Urinary bladder (tissue), 4 donors: ENCODE data around the gene PPP2R2D. TPM values are rescaled to one million over a fixed set of nuclear protein-coding genes. Genes with fewer than 3 reads are reported as not detected.

ENCODE experiments used
- DNase-seq: peaks from one replicate; pipeline ENCODE4 v3.0.0-alpha.2; 2015; ENCODE audit errors: extremely low spot score
- H3K27ac ChIP-seq: one replicate; pipeline ENCODE4 v1.5.1; 2013; ENCODE audit warnings: low read depth, mild to moderate bottlenecking, moderate library complexity
- H3K36me3 ChIP-seq: one replicate; pipeline ENCODE4 v1.6.1; 2013; ENCODE audit warnings: mild to moderate bottlenecking, moderate library complexity; ENCODE audit not compliant: insufficient read depth
- H3K4me1 ChIP-seq: one replicate; pipeline ENCODE4 v1.6.1; 2013; ENCODE audit warnings: mild to moderate bottlenecking, moderate library complexity; ENCODE audit not compliant: insufficient read depth
- H3K4me3 ChIP-seq: one replicate; pipeline ENCODE4 v1.5.1; 2013; ENCODE audit warnings: low read depth, low read length
- WGBS: extraction: QIAGEN DNeasy Blood & Tissue Kit; methylation state at CpG from one replicate; pipeline ENCODE4 v1.1.7; 2013; 5-methylcytosine and 5-hydroxymethylcytosine counted together
- polyA plus RNA-seq: library from polyadenylated mRNA; stranded (reverse); fragments of 200-250 nt; gene quantifications from one replicate; pipeline ENCODE4 v1.2.3, GENCODE V29; 2013
- total RNA-seq: library from RNA; depleted of rRNA; stranded (reverse); fragments of >200 nt; gene quantifications from one replicate; pipeline ENCODE4 v1.2.3, GENCODE V29; 2014
- donor health status: healthy with polysubstance abuse.
- donor health status: healthy.

PPP2R2D gene
- total and polyA plus RNA-seq, 2 donors = 25.1 to 44.7 TPM

DNA sequence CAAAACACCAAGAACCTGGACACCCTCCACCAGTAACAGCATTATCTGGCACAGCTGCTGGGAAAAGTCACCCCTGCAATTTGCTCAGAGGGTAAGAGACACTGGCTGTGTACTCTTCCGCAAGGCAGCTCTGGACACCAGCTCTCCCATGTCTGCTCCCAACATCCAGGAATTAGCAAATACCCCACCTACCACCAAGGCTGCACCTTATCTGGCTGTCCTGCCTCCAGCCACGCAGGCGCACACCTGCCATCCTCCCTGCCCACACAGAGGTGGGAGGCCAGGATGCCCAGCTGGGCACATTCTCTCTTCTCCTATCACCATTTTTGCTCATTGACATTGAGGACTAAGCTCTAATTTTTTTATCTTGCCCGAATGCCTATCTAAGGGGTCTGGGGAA lies 101.2 kb downstream of the PPP2R2D start:
- no peak for DNase-seq
- H3K27ac ChIP-seq = no peak overlapping the region
- H3K36me3 ChIP-seq = no peaks in the 10 kb centered on the region
- no peaks in the 10 kb centered on the region for H3K4me1 ChIP-seq
- no peak overlapping the region for H3K4me3 ChIP-seq
- WGBS = 84% methylated on average over 4 of the region's 4 CpGs

DNA sequence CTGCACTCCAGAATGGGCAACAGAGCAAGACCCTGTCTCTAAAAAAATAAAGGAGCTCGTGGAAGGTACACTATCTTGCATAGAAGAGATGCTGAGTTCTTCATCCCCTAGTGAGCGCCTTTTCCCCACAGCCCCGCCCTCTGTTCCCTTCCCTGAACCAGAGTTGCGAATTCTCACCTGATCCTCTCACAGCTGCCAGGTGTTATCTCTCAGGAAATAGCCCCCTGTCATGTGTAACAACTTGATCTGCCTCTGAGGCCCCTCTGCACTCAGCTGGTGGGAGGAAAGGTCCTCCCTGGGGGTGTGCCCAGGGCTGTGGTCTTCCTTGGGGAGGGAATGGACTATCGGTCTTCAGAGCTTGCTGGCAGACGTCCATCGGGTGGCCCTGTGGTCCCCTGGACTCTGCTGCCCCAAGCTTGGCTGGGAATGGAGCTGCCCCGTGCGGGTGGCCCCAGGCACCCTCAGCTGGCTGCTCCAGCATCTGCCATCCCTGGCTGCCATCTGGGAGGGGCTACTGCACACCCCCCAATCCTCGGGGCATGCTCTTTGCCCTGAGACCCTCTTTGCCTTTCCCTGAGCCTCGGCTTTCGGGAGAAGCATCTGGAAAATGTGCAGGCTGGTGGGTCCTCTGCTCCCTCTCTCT lies 102.6 kb downstream of the PPP2R2D start:
- 67% methylated on average over 12 of the region's 12 CpGs for WGBS
- H3K4me1 ChIP-seq = no peaks in the 10 kb centered on the region

DNA sequence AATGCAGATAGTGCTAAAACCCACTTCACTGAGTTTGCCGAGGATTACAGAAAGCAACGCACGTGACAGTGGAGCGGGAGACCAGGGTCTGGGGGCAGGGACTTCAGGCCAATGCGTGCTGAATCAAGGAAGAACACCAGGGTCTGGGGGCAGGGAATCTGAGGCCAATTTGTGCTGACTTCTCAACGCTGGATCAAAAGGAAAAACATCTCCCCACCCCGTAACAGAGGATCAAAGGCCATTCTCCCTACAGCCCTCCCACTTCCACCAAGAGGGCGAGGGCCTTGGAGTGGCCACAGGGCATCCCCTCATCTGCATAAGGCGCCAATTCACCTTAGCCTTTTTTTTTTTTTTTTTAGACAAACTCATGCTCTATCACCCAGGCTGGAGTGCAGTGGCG lies 103.2 kb downstream of the PPP2R2D start:
- 60% methylated on average over 10 of the region's 10 CpGs for WGBS
- H3K27ac ChIP-seq = no peak overlapping the region
- no peak overlapping the region for H3K4me3 ChIP-seq
- H3K4me1 ChIP-seq = no peaks in the 10 kb centered on the region
- no peaks in the 10 kb centered on the region for H3K36me3 ChIP-seq
- DNase-seq = no peak

More for the DNA sequence above, 102.6 kb downstream of the PPP2R2D start:
- Histone ChIP-seq H3K36me3 (no peaks in the 10 kb centered on the region), H3K27ac (no peak overlapping the region), H3K4me3 (no peak overlapping the region)
- DNase-seq = no peak

DNA sequence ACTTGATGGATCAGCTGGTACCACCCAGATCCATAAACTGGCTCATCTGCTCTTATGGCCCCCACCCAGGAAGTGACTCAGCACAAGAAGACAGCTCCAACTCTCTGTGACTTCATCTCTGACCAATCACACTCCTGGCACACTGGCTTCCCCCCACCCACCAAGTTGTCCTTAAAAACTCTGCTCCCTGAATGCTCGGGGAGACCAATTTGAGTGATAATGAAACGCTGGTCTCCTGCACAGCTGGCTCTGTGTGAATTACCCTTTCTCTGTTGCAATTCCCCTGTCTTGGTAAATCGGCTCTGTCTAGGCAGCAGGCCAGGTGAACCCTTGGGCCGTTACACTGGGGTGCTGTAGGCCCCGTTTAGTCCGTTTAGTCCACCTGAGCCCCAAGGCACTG lies 104.3 kb downstream of the PPP2R2D start:
- DNase-seq = no peak
- 93% methylated on average over 6 of the region's 6 CpGs for WGBS

DNA sequence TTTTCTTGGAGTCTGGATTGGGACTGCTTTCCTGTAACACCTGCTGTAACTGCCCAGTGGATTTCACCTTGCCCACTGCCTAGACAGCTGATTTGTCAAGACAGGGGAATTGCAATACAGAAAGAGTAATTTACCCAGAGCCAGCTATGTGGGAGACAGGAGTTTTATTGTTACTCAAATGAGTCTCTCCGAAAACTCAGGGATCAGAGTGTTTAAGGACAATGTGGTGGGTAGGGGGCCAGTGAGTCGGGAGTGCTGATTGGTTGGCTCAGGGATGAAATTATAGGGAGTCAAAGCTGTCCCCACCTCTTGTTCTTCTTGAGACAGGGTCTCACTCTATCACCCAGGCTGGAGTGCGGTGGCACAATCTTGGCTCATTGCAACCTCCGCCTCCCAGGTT lies 106.2 kb downstream of the PPP2R2D start:
- H3K27ac ChIP-seq = no peak overlapping the region
- H3K4me3 ChIP-seq = no peak overlapping the region
- DNase-seq = no peak
- no peaks in the 10 kb centered on the region for H3K36me3 ChIP-seq
- WGBS = 75% methylated on average over 4 of the region's 4 CpGs
- H3K4me1 ChIP-seq = no peaks in the 10 kb centered on the region

More for the DNA sequence above, 104.3 kb downstream of the PPP2R2D start:
- Histone ChIP-seq H3K4me3 (no peak overlapping the region), H3K36me3 (no peaks in the 10 kb centered on the region), H3K4me1 (no peaks in the 10 kb centered on the region), H3K27ac (no peak overlapping the region)

DNA sequence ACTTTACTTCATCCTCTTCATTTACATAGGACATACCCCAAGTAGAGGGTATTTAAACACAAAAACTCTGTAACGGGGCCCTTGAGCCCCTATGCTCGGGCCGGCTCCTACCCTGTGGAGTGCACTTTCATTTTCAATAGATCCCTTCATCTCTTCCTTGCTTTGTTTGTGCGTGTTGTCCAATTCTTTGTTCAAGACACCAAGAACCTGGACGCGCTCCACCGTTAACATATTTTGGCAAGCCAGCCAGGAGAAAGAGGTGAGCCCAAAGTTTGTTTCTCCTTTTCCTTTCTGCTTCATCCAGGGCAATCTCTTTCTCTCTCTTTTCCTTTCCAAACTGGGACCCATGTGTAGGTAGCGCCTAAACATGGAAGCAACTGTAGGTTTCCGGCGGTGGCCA lies 106.9 kb downstream of the PPP2R2D start:
- WGBS = 87% methylated on average over 10 of the region's 10 CpGs

More for the DNA sequence above, 106.9 kb downstream of the PPP2R2D start:
- no peak for DNase-seq
- H3K4me3 ChIP-seq = no peak overlapping the region
- H3K27ac ChIP-seq = no peak overlapping the region
- no peaks in the 10 kb centered on the region for H3K4me1 ChIP-seq
- H3K36me3 ChIP-seq = no peaks in the 10 kb centered on the region

Other genes with a start within 250 kb of the PPP2R2D start
- gene BNIP3, start 80.9 kb downstream of the PPP2R2D start, total RNA-seq = 24.1 TPM
- 50.5 TPM for gene BNIP3, start 80.9 kb downstream of the PPP2R2D start, polyA plus RNA-seq
- gene JAKMIP3, start 164.9 kb downstream of the PPP2R2D start, total RNA-seq = 0.37 TPM
- 1.5 TPM for gene JAKMIP3, start 164.9 kb downstream of the PPP2R2D start, polyA plus RNA-seq